ENCODE measurements around the gene ABCB6. TPM values are rescaled to one million over a fixed set of nuclear protein-coding genes. Genes with fewer than 3 reads are reported as not detected.

The ABCB6 gene
- total RNA-seq, 1 donor from 2014 or later = 27.3 TPM

DNA sequence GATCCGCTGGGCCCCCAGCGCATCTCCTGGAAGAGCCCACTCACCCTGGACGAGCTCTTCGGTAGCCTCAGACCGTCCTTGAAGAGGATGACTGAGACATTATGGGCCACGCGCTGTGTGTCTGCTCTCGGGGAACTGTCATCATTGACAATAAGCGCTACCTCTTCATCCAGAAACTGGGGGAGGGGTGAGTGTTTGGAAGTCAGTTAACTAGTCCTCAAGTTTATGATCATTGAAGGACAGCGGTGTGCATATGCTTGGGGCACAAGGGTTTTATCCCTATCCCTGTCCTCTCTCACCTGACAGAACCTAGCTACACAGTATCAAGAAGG is 27.1 kb upstream of the ABCB6 start:
- no peak for DNase-seq (ENCODE audit: low read depth in 2 of 2)

DNA sequence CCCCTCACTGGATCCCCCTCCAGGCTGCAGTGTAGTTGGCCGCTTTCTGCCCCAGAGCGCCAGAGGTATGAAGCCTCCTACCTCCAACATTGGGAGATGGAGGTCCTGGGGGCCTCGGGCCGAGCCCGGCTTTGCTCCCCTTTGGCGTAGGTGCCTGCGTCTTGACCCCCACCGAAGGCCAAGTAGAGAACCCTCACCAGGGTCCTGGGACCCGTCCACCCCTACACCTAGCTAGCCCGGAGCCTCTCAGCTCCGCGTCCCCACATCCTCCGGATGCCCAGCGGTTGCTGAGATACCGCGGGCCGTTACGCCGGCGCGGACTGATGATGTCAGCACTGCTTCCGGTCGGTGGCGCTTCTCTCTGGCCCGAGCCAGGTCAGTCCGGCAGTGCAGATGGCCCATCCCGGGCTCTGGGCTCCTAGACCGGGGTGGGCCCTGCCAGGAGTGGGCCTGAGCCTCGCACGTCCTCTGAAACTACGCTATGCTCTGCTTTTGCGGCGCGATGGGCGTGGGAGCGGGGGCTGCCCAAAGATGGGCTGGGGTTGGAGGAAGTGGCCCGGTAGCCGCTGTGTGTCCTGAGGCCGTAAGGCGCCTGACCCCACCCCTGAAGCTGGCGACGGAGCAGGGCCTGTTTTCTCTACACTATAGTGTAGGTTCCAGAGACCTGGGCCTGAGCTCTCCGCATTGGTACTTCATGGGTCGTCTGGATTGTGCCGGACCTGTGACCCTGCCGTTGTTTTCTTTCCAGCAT is 26.6 kb upstream of the ABCB6 start, which contains the start of the genes GLB1L and STK16:
GLB1L (minus strand) TSS at position 297 of the 751 bp plus-strand sequence. CDS start 1,871 bp downstream, outside the sequence.
STK16 (plus strand) TSS at position 332 of the 751 bp plus-strand sequence. CDS start 521 bp downstream, outside the sequence.
- DNase-seq (ENCODE audit: low read depth in 2 of 2) = peak; percentile 90 to 94

DNA sequence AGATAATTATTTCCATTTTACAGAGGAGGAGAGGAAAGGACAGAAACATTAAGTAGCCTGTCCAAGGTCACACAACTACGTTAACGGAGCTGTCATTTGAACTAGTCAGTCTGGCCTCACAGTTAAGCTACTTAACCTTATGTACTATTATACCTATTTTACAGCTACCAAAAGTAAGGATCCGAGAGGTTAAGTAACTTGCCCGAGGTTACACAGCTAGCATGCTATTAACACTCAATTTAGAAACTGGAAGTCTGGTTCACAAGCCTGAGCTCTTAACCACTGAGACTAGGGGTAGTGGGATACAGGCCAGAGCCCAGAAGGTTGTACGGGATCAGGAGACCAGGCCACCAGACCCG is 26.0 kb upstream of the ABCB6 start:
- no peak for DNase-seq (ENCODE audit: low read depth in 2 of 2)

DNA sequence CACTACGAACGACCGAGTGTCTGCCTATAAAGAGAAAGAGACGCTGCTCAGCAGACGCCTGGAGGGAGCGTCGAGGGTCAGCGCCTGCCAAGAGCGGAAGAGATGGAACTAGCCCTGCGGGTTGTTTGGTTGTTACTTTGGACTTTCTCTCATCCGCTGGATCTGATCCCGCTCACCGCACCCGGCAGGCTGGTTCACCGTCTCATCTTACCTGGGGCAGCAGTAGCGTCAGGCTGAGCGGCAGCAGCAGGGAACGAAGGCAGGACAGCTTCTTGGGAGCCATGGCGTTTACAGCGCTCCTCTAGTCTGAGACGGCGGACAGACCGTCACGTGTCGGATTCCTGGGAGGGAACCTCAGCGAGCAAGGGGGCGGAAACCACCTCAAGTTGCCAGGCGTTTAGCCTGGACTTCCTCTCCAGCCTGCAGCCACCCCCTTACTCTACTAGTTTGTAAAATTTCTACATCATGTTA is 24.6 kb upstream of the ABCB6 start:
- DNase-seq (ENCODE audit: low read depth in 2 of 2) = no peak

DNA sequence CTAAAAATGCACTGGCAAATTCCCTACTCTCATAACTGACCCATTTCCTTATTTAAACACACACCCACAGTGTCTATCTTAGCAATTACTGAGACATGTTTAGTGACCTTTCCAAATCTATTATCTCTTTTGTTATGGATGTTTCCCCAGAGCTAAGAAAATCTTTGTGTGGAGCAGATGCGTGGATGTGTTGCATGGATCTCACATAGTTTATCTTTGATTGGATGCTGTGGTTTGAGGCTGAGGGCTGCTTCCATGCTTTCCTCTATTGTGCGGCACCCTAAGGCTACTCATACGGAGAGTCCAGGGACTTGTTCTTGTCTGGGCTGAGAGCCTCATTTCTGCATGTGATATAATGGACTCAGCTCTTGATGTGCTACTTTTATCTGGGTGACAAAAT is 15.6 kb upstream of the ABCB6 start:
- no peak for DNase-seq (ENCODE audit: low read depth in 2 of 2)

DNA sequence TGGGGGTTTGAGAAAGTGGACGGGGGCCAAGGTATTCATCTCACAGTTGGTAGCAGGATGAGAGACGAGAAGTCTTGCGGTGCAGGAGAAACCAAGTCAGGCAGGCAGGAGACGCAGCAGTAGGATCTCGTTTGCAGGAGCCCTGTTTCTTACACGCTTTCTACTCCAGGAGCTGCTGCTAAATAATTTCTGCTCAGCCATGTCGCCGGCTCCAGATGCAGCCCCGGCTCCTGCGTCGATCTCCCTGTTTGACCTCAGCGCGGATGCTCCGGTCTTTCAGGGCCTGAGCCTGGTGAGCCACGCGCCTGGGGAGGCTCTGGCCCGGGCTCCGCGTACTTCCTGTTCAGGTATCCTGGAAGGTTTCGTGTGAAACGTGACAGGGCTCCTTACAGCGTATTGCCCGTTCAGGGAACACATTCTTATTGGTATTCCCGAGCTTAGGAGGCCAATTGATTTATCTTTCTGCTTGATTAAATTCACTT is 11.3 kb upstream of the ABCB6 start:
- DNase-seq (ENCODE audit: low read depth in 2 of 2) = peak in 1 of 2 donors; percentile 64

DNA sequence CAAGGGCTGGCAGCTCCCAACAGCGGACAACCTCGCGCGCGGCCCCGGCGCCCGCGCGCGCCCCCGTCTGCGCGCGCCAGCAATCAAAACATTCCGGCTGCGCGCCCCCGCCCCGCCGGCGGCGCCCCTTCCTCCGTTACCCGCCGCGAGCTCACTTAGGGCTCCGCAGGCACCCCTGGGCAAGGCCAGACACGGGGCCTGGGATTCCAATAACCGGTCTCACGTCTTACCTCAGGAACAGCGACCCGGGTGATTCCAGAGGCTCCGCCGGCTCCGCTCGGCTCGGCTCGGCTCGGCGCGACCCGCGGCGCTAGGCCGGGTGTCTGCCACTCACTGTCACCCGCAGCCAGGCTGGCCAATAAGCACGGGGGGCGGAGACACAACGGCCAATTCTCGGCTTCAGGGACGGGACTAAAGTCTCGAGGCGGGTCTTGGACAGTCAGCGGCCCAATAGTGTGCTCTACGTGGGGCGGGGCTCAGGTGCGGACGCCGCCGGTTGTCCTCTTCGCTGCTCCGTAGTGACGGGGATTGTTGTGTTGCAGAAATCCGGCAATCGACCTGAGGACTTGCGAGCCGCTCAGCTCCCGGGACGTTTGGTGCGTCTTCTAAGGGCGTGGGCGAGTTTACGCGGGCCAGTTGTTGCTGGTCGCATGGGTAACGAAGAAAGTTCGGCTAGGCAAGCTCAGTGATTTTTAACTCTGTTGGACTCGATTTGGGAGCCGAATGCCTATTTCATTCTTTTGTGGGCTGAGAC is 10.7 kb upstream of the ABCB6 start, which contains the start of the genes ANKZF1 and ATG9A:
ANKZF1 (plus strand) TSS at position 502 of the 754 bp plus-strand sequence. CDS start 452 bp downstream, outside the sequence.
ATG9A (minus strand) TSS at position 332 of the 754 bp plus-strand sequence. CDS start 1,612 bp downstream, outside the sequence.
- DNase-seq (ENCODE audit: low read depth in 2 of 2) = peak; percentile 96 to 100

DNA sequence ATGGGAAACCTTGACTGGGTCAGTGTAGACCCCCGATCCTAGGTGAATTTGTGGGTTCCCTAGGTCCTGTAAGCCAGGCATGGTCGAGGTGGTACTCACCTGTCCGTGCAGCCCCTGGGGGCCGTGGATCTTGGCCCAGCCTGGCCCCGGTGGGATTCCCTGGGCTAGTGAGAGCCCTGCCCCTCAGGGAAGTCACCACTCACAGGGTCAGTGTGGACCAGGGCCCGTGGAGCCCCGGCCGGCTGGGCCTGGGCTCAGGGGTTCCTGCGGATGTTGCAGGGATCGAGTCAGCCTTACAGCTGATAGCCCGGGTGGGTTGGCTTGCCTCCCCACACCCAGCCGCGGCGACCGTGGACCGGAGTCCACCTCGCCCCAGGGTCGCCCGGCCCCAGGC is 10.2 kb upstream of the ABCB6 start:
- no peak for DNase-seq (ENCODE audit: low read depth in 2 of 2)

DNA sequence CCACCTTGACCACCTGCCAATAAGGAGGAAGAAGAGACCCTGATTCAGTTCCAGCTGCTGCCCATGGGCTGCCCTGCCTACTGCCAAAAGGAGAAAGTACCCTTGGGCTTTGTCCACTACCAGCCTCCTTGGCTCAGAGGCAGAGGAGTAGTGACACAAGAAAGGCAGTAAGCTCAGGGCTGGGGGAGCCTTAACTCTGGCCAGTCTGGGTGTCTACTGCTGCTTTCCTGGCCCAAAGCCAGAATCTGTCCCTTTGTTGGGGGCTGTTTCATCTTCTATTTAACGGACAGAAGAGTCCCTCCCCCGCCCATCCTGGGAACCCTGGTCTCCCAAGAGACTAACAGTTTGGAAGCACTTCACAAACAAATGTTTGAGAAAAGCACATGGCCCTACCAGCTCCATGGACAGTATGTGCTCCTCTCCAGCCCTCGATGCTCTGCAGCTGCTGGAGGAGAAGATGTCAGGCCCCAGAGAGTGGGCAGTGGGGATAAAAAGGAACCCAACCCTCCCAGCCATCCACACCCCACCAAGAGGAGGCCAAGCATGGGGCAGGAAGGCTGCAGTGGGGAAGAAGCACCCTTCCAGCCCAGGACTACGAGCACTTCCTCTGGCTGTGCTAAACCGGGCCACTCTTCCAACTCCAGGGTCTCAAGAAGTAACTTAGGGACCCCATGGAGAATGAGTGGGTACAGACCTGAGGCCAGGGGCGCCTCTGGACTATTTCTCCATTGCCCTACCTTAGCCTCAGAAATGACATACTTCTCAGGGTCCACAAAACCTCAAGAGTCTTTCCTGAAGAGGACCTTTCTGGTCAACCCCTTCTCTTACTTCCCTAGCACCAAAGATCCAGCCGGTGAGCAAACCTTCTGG is 9.5 kb upstream of the ABCB6 start:
- no peak for DNase-seq (ENCODE audit: low read depth in 2 of 2)

DNA sequence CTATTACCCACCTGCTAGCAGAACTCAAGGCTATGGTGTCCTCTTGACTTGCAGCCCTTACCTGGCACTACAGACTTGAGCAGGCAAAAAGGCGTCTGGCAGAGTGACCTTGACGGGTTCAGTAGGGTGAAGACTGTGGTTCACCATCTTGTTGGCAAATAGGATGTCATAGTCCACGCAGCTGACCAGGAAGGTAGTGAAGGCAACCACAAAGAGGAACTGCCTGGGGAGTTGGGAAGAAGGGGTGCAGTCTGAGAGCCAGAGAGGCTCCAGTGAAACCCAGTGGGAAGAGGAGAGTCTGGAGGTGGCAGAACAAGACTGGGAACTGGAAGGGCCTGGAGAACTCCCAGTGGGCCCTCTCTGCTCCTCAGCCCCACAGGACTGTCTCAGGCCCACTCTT is 6.6 kb upstream of the ABCB6 start:
- no peak for DNase-seq (ENCODE audit: low read depth in 2 of 2)

DNA sequence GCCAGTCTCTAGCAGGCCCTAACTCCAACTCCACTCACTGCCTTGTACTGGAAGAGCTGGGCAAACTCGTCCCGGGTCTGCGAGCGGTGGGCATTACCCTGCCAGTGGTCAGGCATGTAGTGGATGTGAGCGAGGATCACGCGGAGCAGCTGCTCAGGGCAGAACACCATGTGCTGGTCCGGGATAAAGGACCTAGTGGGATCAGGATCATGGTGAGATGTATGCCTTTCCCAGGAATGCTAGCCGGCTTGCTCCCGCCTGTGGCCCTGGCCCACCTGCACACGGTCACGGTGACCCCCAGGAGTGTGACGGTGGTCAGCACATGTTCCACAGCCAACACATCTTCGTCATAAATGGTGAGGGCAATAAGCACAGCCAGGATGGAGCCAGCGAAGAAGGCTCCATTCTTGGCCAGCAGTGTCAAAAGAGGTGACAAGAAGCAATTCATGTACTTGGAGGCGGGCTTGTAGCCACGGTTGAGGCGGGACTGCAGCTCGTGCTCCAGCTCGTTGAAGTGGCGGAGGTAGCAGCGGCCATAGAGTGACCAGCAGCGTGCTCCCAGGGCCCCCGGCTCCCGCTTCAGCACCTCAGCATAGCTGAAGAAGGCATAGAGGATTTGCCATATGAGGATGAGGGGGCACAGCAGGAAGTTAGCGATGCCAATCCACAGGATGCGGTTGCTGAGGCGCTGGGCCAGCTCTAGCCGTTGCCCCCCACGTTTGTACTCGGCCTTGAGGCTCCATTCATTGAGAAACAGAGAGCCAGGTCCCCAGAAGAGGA is 5.3 kb upstream of the ABCB6 start:
- no peak for DNase-seq (ENCODE audit: low read depth in 2 of 2)

DNA sequence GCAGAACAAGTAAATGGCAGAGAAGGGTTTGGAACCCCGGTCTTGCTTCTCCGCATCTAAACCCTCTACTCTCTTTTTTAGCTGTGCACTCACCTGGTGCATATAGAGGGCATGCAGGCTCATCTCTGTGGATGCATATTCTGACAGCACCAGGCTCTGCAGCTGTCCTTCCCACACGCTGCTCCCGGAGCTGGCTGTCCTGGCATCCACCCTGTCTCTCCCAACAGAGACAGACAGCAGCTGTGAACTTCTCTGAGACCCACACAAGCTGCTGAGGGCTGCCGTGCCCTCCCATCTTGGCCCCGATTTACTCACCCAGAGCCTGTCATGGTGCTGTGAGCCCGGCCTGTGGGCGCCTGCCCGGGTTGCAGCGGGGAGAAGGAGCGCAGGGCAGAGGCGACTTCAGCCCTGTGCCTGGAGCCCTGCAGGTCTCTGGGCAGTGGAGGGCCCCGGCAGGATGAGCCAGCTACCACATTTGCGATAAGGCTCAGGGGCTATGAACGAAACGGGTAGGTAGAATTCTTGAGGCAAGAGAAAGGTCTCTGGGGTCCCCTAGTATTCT is 3.3 kb upstream of the ABCB6 start:
- no peak for DNase-seq (ENCODE audit: low read depth in 2 of 2)

DNA sequence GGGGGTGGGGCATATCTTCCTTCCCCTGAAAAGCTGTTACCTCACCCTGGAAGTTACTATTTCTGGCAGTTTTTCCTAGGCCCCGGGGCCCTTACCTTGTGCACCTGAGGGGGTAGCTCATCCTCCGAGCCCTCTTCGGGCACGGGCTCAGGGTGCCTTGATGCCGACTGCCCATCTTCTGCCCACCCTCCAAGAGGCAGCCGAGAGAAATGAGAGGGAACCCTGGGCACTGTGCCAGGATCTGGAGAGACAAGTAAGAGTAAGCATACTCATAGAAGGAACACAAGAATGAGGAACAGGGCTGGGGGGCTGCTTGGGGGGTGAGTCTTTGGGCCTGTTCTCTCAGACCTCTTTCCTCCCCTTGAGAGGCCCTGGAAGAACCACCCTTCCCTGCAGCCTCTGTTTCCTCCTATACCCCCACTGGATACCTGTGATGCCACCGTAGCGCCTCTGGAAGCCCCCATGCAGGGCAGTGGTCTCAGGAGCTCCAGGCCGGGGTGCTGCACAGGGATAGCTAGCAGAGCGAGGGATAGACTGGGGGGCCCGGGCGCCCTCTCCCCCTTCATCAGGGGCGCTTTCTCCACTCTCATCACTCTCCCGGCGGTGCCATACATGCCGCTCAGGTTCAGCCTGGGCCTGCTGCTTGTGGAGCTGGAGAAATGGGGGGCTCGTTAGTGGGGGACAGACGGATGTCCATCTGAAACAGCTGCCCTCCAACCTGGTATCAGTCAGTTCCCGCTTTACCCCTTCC is 2.1 kb upstream of the ABCB6 start:
- no peak for DNase-seq (ENCODE audit: low read depth in 2 of 2)

DNA sequence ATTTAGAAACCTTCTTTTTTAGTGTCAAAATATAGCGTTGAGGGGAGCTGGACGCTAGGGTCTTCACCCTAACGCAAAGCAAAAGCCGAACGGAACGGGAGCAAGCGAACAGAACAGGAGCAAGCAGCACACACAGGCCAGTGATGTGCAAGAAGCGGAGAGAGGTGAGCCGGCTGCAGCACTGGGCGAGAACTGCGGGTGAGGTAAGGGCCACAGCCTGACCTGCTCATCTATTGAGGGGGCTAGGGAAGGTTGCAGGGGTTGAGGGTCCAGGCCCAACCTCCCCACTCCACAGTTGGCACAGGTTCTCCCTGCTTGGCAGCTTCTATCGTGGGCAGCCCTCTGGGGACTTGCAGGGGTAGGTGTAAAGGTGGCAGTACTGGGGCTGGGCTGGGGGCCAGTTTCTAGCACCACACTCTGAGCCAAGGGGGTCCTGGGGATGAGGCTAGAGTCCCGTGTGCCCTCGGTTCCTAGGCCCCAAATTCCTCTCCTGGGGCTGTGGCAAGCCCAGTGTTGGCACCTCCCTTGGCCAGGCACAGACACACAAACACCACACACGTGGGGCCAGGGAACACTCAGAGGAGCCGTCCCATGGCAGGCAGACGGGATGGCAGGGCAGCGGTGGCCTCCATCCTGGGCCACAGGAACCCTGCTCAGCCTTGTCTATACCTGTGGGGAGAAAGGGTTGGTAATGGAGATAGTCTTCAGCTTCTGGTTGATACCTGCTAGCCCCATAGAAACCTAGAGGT is 1.2 kb upstream of the ABCB6 start:
- DNase-seq (ENCODE audit: low read depth in 2 of 2) = no peak

DNA sequence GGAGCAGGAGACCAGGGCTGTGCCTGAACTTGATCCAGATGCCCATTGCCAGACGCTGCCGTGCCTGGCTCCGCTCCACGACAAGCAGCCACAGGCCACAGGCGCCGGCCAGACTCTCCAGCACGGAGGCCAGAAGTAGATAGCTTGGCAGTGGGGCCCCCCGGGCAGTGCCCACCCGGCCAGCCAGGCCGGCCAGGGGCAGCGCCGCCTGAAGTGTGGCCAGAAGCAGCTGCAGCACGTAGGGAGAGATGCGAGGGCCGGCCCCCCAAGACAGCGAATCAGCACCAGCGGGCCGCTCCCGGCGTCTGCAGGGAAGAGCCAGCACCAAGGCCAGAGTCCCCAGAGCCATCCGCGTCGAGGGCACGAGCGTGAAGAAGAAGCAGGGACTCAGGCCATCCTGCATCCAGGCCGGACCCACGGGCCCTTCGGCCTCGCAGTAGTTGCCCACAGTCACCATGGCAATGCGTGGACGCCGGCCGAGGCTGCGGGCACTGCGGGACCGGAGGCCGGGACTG is 484 bp downstream of the ABCB6 start:
- DNase-seq (ENCODE audit: low read depth in 2 of 2) = peak in 1 of 2 donors; percentile 79

DNA sequence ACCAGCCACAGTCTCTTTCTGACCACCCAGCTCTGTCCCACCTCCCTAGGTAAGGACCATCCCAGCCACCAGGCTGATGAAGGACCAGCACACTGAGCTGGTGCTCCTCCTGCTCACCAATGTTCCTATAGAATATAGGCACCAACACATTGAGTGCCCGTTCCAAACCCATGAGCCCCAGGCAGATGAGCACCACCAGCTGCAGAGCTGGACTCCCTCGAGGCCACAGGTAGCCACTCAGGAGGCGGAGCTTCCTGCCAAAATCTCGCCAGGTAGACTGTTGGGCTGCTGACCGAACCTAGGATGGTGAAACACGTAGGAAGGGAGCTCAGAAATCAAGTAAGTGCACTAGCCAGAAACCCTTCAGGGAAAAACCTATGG is 2.2 kb downstream of the ABCB6 start:
- no peak for DNase-seq (ENCODE audit: low read depth in 2 of 2)

DNA sequence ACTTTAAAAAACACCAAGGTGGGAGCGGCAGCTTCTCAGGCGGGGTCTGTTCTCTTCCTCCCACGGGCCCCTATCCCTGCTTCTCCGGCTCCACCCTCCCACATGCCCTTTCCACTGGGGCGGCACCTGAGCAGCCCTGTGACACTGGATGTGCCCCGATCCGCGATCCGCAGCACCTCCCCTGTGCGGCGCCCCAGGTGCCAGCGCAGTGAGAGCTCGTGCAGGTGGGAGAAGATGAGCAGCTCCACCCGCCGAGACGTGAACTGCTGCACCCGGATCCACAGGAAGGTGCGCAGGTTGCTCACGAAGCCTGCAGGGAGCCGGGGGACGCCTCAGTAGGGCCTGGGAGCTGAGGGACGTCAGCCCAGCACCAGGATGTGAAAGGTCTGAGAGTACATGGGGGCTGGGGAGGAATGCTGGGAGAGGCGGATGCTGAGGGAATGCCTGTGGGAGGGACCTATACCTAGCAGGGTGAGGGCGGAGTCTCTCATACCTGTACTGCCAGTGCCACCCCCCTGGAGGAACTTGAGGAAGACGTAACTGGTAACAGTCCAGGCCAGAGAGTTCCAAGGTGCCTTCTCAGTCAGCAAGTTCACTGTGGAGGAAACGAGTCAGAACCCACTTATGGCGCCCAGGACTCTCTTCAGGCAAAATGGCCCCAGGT is 2.8 kb downstream of the ABCB6 start:
- DNase-seq (ENCODE audit: low read depth in 2 of 2) = no peak

DNA sequence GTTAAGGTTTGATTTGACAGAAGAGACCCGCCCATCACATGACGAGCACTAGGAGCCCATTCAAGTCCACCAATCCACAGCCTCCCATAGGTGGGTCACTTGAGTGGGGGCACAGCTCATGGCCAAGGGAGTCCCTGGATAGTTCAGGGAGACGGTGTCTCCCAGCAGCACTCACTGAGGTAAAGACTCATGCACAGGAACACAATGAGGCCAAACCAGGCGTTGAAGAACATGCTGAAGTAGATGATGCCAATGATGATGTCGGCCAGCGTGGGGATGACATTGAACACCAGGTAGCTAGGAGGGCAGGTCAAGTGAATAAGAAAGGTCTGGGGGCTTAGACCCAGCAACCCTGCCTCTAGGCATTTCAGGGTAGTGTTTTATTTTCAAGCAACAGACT is 4.0 kb downstream of the ABCB6 start:
- DNase-seq (ENCODE audit: low read depth in 2 of 2) = no peak
